Astrocyte (in vitro differentiated cells and primary cell): ENCODE measurements around the gene POLR2L.

Experiments
- CTCF ChIP-seq: IDR thresholded peaks from 2 replicates; pipeline ENCODE4 v1.5.1; 2011; ENCODE audit warnings: low read depth, mild to moderate bottlenecking, inconsistent platforms, low read length, moderate library complexity; ENCODE audit not compliant: insufficient read depth
- EZH2 ChIP-seq: IDR thresholded peaks from 2 replicates; pipeline ENCODE4 v1.6.1; 2012; ENCODE audit warnings: mild to moderate bottlenecking, low read length, inconsistent platforms; ENCODE audit not compliant: insufficient read depth

DNA sequence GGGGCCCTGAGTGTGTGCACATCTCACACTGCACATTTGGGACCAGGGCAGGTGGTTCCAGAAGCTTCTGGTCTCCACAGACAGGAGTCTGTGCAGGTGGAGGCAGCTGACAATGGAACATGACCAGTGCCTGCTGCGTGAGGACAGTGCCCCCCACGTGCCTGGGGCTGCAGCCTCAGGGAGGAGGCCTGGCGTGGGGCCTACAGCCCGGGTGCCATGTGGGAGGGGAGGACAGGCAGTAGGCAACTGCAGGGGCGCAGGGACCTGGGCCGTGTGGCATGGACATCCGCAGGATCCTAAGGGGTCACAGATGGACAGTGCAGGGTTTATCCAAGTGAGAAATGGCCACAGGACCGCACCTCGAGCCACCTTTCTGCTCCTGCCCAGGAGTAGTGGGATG is 29.1 kb upstream of the POLR2L start:
- no peak for TF ChIP-seq CTCF
- TF ChIP-seq EZH2, result no peak
